Kidney (tissue), 14 donors: ENCODE measurements around the gene TOLLIP. TPM values are rescaled to one million over a fixed set of nuclear protein-coding genes. Genes with fewer than 3 reads are reported as not detected.

ENCODE experiments used
- DNase-seq, 5 donors: peaks; one replicate each; pipeline ENCODE4 v3.0.0-alpha.2; 2013 to 2020
- FAIRE-seq: peaks from 2 replicates; lab custom pipeline; 2012; peaks lifted over from hg19 to GRCh38; lab: Jason Lieb, UNC
- H3K27ac ChIP-seq, 2 donors: one replicate each; pipeline ENCODE4 v1.7.0; 2013; ENCODE audit warnings: low read depth in 2 of 2, low read length in 2 of 2, inconsistent platforms in 1 of 2
- H3K27me3 ChIP-seq: one replicate; pipeline ENCODE4 v1.7.1; 2013; ENCODE audit warnings: low read length, inconsistent platforms; ENCODE audit not compliant: control insufficient read depth, insufficient read depth
- H3K36me3 ChIP-seq, 3 donors: one replicate each; pipeline versions ENCODE4 v1.7.0 to v1.7.1; 2013; ENCODE audit warnings: low read length in 3 of 3, control low read depth in 1 of 3, inconsistent platforms in 1 of 3; ENCODE audit not compliant: insufficient read depth in 3 of 3, control insufficient read depth in 2 of 3
- H3K4me1 ChIP-seq, 3 donors: one replicate each; pipeline versions ENCODE4 v1.7.0 to v1.7.1; 2013; ENCODE audit warnings: low read length in 3 of 3, inconsistent platforms in 1 of 3, low read depth in 1 of 3; ENCODE audit not compliant: control insufficient read depth in 2 of 3, insufficient read depth in 2 of 3
- H3K4me3 ChIP-seq, 3 donors: one replicate each; pipeline versions ENCODE4 v1.7.0 to v1.8.1; 2013; ENCODE audit warnings: low read length in 3 of 3, control low read depth in 1 of 3, inconsistent platforms in 1 of 3
- H3K9ac ChIP-seq, 3 donors: one replicate each; pipeline versions ENCODE4 v1.7.0 to v1.7.1; 2013; ENCODE audit warnings: low read length in 3 of 3, control low read depth in 1 of 3, inconsistent platforms in 1 of 3
- H3K9me3 ChIP-seq, 3 donors: one replicate each; pipeline versions ENCODE4 v1.7.0 to v1.7.1; 2013; ENCODE audit warnings: low read length in 3 of 3, control low read depth in 1 of 3, inconsistent platforms in 1 of 3; ENCODE audit not compliant: control insufficient read depth in 2 of 3, insufficient read depth in 1 of 3
- CTCF ChIP-seq: IDR thresholded peaks from 3 replicates; pipeline ENCODE4 v1.5.1; 2012; ENCODE audit warnings: mild to moderate bottlenecking, moderate library complexity, borderline replicate concordance; ENCODE audit not compliant: insufficient read depth; ENCODE audit errors: extremely low read depth
- intact Hi-C: fragments of 100-400 bp; cut with DNase I; formaldehyde crosslinking; loops from one replicate; pipeline ENCODE4 v1.11.1; 2022
- polyA plus RNA-seq: library from polyadenylated mRNA; stranded (reverse); fragments of 350-450 nt; fragmentation: Illumina TruSeq; extraction: RNeasy Lipid Tissue Mini Kit (QIAGEN cat#74804); gene quantifications from one replicate; pipeline ENCODE4 v1.2.3, GENCODE V29; 2014; ENCODE audit warnings: low read depth, low replicate concordance; ENCODE audit not compliant: insufficient read depth
- total RNA-seq: library from RNA; stranded (reverse); fragmentation: NEBNext Ultra II Directional; extraction: Animal tissue kit (Norgen Biotek cat#: 25700); gene quantifications from one replicate; pipeline ENCODE4 v1.2.1, GENCODE V29; 2021
- donor health status: control.
- donor health status: control.
- donor health status: control.
- donor health status: control.
- donor health status: control.
- donor health status: DM: yes; HTN: yes; CAD: no.
- donor health status: Normal renal cell carcinoma (clear cell type).

The TOLLIP gene
- total and polyA plus RNA-seq, 2 donors from 2014 or later = 65.5 to 88.0 TPM

- peaks cover 0 to 8% (median 7%) of the 10 kb centered on the region in 3 donors for H3K4me1 ChIP-seq
- H3K9me3 ChIP-seq = no peaks in the 10 kb centered on the region
- no peak overlapping the region for H3K9ac ChIP-seq
- FAIRE-seq = no peak
- H3K27me3 ChIP-seq = no peaks in the 10 kb centered on the region
- no peaks in the 10 kb centered on the region for H3K36me3 ChIP-seq
- H3K27ac ChIP-seq = no peak overlapping the region
- intact Hi-C loops = no loop called here
- no peak overlapping the region for H3K4me3 ChIP-seq
- TF ChIP-seq CTCF = no peak
- DNase-seq = no peak
These were observed 29.7 kb upstream of the TOLLIP start for GRCh38 chr11:1339066-1339675.

GRCh38 chr11:1338201-1339065 is 29.0 kb upstream of the TOLLIP start:
- no peak for DNase-seq
- Histone ChIP-seq H3K9ac (no peak overlapping the region), H3K4me1 (peaks cover 0 to 8% (median 7%) of the 10 kb centered on the region in 3 donors), H3K4me3 (no peak overlapping the region), H3K27ac (no peak overlapping the region), H3K36me3 (no peaks in the 10 kb centered on the region), H3K9me3 (no peaks in the 10 kb centered on the region), H3K27me3 (no peaks in the 10 kb centered on the region)
- intact Hi-C loops = no loop called here
- no peak for FAIRE-seq
- no peak for TF ChIP-seq CTCF

GRCh38 chr11:1337647-1338007 is 28.2 kb upstream of the TOLLIP start:
- Histone ChIP-seq H3K27ac (no peak overlapping the region), H3K27me3 (no peaks in the 10 kb centered on the region), H3K4me1 (peaks cover 0 to 8% (median 7%) of the 10 kb centered on the region in 3 donors), H3K4me3 (no peak overlapping the region), H3K9ac (no peak overlapping the region), H3K36me3 (no peaks in the 10 kb centered on the region), H3K9me3 (no peaks in the 10 kb centered on the region)
- no peak for TF ChIP-seq CTCF
- DNase-seq (no peak), FAIRE-seq (no peak)
- intact Hi-C loops = no loop called here
